GM19455 (cell line): ENCODE measurements around the gene DUSP8.

ENCODE experiments used
- ATAC-seq: cut with Tn5 transposase; IDR thresholded peaks from one replicate; pipeline ENCODE4 v1.9.1; 2021; ENCODE audit not compliant: unreplicated experiment

The DUSP8 gene

DNA sequence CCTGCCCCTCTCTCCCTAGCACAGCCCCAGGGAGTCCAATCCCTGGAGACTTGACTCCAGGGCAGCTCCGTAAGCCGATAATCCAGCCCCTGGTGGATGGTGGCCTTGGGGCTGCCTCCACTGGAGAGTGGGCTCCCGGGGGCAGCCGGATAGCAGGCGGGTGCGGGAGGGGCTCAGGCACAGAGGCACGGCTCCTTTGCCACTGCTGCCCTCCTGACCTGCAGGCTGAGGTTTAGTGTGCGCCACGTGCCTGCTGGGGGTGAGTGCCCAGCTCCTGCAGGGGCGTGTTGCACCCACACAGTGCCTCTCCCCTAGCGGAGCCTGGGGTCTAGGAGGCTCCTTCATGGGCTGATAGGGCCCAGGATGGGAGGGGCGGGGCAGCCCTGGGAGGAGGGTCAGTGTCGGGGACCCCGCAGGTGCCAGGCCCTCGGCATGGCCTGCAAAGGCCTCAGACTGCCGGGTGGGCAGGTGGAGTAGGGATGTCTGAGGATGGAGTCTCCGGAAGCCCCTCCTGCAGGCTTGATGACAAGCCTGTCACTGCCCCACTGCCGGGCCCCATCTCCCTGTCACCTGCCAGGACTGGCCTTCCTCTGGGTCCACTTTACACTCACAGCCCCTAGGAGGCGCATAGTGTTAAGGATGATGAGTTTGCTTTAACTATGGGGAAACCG, 5.6 kb downstream of the DUSP8 start:
- no peak for ATAC-seq

DNA sequence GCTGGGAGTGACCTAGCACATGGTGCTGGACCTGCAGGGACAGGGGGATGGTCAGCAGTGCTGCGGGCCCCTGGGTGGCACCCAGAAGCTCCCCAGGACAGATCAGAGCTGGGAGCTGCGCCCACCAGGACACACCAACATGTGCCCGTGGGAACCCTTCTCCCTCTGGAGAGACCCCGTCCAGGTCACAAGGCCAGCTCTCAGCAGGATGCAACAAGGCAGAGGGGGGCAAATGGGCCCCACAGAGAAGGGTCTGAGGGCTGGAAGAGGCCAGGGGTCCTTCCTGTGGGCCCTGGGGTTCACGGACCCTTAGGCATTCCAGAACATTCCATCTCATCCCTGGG, 6.2 kb downstream of the DUSP8 start:
- ATAC-seq: no peak

DNA sequence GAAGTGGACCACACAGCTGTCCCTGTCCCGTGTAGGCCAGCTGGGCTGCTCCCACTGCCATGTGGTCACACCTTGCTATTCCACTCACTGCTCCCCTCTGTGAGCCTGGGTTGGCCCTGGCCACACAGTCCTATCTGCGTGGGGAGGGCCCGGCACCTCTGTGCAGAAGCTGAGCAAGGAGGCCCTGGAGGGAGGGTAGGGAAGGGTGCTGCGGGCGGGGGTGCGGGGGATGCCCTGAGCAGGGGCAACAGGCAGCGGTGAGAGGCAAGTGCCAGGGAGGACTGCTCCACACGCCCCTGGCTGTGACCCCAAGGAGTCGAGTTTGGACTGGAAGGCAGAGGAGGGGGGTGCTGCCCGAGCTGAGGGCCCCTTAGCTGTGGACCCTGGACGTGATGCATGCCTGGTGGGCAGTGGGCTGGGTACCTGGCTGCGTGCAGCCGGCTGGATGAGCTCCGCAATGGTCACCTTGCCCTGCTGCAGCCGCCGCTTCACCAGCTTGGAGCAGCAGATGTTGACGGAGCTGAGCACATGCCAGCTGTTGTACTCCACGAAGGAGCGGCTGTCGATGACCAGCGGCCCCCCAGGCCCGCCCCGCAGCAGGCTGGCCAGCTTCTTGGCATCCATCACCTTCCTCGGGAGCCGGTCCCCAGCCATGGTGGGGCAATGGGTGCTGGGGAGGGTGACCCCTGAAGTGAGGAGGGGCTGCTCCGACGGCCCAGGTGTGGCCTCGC, 6.7 kb downstream of the DUSP8 start:
- no peak for ATAC-seq

DNA sequence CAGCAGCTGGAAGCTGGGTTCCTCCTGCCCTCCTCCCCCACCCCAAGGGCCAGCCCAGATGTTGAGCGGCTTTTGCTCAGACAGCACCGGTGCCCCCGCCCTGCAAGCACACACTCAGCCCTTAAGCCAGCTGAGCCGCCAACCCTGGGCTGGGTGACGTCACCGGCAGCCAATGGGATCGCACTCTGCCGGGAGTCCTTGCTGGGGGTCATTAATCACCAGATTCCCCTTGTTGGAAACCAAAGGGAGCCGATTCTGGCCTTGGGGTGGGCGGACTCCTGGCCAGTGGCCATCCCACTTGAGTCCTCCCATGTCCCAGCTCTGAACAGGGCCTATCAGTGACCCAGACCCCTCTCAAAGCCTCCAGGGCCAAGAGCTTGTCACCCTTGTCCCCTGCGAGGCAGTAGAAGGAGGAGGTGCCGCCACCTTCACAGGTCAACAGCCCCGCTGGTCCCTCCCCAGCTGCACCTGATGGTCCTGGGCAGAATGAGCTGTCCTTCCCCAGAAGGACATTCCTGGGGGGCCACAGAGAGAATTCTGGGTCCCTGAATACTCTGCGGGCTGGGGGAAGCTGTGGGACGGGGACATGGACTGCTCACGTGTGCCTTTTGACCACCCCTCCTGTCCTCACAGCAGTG, 7.4 kb downstream of the DUSP8 start:
- no peak for ATAC-seq

DNA sequence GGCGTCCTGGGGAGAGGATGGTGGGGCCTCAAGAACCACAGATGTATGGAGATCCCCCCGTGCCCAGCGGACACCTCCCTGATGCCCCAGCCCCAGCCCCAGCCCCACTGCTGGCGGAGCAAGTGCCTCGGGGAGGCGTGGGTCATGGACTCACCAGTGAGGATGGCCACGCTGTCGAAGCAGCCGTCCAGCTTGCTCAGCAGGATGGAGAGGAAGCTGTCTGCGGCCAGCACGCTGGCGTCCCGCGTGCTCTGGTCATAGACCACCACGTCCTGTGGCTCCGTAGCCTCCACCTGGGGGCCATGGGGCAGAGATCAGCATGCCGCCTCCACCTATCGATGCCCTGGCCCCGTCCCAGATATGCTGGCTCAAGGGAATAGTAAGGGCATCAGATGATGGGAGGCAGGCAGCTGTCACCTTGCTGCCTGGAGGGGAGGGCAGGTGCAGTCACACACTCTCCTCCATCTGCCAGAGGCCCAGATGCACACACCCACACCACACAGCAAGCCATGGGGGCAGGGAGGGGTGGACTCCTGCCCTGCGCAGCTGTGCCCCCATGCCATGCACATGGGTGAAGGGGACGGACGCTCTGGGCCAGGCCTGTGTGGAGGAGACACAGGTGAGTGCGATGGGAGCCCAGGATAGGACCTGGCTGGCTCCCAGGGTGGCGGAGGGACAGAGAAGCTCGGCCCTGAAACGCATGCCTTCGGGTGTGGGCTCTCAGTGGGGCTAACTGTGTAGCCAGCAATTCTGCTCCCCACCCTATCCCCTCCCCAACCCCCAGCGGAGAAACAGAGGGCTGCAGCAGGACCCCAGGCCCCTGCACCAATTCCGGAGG, 8.2 kb downstream of the DUSP8 start:
- no peak for ATAC-seq

DNA sequence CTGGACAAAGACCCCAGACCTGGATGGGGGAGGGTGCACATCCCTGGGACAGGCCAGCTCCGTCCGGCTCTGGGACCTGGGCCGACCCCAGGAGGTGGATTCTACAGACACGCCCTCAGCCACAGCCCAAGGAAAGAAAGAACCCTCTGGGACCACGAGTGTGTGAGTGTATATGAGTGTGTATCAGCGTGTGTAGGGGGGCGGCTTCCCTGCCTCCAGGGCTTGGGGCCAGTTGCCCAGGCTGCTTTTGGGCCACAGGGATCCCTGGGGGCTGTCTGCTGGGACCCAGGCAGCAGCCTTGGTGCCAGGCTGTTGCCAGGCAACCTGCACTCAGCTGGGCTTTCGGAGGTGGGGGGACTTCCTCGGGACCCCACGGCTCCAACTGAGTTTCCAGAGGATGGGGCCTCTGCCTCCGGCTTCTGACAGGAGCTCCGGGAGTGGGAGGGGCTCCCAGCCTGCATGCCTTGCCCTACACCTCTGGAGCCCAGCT, 8.9 kb downstream of the DUSP8 start:
- ATAC-seq: no peak

DNA sequence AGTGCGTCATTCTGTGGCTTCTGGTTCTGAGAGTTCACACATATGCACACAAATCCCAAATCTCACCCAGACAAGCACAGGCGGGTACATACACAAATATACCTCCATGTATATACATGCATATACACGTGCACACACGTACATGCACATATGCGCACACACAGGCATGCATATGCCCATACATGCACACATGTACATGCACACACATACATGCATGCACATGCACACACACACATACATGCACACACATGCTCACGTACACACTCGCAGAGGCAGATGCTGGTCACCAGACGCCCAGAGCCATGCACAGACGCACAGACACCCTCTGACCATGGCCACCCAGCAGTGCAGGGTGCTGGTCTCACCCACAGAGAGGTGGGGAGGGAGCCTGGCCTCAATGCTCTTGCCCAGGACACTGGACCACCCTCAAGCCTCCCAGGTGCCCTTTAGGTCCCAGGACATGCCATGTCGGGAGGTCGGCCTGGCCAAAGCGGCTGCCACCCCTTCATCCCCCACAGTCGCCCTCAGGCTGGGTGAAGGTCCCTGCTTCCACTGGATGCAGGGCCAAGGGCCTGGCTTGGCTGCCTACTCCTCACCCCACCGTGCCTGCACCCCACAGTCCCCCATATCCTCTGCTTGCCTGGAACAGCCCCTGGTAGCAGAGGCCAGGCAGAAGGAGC, 9.5 kb downstream of the DUSP8 start:
- no peak for ATAC-seq

DNA sequence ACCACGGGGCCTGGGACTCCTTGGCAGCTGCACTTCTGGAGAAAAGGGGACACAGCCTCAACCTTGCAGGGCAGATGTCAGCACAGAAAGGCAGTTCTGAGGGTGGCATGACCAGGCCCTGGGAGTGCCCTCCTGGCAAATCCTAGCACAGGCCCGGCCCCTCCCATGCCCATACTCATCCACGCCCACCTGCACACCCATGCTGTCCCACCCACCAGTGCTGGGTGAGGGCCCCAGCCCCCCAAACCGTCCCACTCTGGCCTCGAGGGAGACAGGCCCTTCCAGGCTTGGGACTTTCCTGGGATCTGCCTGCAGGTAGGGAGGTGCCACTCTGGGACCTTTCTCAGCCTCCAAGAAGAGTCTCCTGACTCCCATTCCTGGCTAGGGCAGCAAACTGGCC, 10.1 kb downstream of the DUSP8 start:
- ATAC-seq: no peak

DNA sequence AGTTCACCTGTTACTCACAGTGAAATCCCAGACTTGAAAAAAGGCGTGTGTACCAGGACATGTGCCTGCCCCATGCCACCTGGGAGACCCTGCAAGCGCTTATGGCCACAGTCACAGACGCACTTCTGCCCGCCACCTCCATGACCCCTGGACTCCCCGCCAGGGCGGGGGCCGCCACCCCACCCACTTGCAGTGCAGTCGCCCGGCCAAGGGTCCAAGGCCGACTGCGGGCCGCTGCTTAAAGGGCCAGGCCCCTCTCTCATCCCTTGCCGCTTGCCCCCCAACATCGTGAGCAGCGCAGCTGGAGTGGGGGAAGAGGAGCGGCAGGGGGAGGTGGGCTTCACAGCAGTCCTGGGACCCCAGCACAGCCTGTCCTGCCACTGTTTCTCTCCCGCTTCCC, 10.8 kb downstream of the DUSP8 start:
- no peak for ATAC-seq

DNA sequence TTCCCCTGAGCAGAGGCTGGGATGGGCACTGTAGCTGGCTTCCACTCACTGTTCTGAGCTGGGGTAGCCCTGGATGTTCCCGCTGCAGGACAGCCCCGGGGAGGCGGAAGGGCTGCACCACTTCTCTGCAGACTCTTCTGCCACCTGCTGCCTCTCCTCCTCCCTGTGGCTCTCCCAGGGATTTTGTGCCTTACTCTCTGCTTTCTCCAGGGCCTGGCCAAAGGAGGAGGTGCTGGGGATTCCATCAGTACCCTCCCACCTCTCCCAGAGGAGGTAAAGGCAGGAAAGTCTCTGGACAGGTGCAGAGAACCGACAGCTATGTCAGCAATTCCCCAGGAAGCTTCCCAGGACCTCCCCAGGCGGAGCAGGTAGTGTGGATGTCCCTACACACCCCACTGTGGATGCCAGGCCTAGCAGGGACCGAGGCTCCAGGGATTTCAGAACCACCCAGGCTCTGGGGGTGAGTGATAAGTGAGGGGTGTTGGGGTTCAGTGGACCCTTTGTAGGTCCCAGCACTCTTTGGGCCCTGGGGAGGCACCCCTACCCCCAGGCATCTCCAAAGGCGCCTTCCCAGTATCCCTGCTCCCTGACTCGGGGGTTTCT, 11.3 kb downstream of the DUSP8 start:
- ATAC-seq: no peak

DNA sequence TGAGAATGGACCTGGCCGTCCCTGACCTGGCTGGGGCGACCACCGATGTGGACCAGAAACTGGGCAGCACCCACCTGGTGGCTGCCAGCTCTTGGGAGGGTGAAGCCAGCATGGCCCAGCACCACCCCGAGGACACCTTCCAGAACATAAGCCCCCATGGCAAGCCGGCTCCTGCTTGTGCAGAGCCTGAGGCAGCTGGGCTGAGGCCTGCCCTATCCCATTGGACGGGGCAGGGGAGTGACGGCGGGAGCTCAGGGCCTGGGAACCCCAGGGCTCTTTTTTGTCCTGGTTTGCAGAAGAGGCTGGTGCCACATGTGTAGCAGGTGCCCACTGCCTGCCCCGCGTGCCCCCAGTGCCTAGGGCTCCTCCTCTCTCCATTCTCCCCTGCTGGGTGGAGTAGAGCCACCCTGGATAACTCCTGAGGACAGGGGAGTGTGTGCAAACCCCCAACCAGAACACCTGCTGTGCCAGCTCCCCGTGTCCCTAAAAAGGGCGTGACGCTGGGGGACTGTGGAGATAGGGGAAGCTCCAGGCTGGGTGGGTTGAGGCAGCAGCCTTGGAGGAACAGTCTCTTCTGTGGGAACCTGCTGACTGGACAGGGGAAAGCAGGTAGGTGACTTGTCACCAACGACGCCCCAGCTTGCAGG, 11.9 kb downstream of the DUSP8 start:
- no peak for ATAC-seq

DNA sequence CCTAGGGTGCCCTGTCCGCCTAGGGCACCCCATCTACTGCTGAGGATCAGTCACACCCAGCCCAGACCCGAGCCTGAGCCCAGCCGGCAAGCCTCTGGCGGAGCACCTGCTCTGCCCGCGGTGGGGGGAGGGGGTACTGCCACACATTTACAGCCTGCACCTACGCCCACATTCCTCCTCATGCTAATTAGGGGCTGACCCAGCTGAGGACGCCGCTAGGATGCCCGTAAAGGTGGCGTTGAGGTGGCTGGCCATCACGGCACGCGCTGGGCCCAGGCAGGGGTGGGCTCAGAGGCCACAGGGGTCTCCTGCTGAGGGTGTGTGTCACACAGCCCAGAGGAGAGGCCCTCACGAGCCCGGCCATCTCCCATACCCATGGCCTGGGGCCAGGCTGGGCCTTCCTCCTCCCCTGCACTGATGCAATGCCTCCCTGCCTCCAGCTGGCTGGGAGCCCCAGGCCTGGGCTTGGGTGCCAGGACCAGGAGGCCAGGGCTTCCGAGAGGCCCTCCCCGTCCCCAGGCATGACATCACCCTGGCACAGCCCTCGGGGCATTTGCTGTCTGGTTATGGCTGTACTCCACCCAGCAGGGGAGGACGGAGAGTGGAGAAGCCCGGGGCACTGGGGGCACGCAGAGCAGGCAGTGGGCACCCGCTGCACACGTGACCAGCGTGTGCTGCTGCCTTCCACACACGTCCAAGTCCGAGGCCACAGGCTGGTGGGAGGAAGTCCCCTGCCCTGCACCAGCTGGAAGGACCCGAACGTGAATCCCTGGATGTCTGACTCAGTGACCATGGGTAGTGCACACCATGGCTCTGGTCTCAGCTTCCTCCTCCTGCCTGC, 12.7 kb downstream of the DUSP8 start:
- no peak for ATAC-seq

DNA sequence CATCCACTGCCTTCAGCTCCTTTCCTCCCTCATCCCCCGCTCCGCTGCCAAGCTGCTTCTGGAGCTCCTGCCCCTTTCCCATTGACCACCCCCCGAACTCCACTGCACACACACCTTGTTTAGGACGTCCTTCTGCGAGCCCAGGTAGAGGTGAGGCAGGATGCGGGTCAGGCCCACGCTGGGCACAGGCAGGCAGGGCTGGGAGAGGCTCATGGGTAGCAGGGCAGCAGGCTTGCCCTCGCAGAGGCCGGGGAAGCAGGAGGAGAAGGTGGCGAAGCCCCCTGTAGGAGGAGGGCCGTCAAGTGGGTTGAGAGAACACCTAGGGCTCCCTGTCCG, 13.3 kb downstream of the DUSP8 start:
- no peak for ATAC-seq

DNA sequence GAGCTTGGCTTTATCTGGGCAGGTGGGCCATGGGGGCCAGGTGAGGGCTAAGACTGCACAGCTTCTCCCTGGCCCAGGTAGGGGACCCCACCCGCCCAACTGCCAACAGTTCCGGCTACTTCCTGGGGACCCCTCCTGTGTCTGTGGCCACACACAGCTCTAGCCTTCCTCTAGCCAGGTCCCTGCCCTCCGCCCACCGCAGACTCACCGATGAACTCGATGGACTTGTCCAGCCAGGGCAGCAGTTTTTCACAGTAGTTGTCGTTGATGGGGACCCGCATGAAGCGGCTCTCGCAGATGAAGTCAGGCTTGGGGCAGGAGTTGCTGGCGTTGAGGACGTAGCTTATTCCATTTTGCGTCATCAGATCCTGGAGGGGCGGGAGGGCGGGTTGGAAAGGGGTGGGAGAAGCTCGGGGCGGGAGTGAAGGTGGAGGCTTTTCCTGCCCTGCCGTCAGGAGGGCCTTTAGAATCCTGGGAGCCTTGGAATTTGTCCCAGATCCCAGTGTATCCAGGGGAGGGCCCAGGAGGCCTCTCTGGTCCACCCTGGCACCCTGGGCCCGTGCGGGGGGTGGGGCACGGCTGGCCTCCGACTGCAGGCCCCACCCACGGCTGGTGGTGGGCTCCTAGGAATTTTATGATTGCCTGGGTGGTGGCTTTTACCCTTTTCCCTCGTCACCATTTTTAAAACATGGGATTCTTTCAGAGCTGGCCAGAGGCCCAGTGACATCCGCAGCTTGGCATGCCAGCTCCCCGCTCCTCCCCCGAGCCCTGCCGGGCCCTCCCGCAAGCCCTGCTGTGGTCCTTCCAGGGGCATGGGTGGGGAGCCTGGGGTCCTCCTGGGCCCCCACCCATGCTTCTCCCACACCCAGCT, 13.9 kb downstream of the DUSP8 start:
- no peak for ATAC-seq

DNA sequence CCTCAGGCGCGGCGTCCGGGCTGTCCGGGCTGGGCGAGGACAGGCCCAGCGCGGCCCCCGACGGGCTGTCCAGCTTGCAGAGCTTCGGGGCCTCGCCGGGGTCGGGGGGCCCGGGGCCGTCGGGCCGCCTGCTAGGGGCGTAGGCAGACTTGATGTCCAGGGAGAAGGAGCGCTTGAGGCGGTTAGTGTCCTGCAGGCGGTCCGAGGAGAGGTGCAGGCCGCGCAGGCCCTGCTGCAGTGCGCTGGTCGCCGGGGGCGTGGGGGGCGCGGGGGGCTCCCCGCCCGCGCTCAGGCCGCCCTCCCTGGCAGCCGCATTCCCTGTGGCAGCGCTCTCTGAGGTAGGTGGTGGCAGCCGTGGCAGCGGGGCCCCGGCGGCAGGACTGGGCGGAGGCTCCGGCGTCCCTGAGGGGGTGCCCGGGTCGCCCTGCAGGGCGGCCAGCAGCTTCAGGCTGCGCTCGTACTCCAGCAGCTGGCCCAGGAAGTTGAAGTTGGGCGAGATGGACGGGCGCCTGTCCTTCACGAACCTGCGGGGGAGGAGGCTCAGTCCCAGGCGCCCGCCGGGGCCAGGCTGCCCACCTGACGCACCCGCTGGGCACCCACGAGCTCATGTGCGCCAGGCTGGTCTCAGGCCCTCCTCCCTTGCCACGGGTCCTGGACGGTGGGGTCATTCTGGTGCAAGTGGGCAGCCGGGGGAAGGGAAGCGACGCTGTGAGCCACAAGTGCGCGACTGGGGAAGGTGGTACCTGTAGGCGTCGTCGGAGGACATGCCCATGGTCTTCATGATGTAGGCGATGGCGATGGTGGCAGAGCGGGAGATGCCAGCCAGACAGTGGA, 14.8 kb downstream of the DUSP8 start:
- no peak for ATAC-seq

DNA sequence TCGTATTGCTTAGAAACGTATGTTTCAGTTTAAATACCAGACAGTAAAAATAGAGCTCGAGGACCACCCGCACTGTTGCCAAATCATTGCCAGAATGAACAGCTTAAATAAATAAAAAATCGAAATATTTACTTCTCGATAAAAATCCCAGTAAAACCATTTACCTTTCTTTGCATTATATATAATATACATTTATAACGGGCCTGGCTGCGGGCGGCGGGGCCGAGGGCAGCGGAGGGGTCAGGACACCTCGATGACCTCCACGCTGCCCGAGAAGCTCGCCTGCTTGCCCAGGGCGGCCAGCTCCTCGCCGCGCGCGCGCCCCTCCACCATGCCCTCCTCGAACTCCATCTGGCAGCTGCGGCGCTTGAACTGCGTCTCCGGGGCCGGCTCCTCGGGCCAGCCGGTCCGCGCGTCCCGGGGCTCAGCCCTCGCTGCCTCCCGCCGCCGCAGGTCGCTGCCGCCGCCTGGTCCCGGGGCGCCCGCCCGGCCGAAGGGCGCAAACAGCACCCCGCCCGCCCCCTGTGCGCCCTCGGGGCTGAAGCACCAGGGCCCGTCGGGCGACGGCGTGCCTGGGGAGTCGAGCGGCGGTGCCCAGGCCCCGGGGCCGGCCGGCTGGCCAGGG, 15.7 kb downstream of the DUSP8 start:
- ATAC-seq: no peak

DNA sequence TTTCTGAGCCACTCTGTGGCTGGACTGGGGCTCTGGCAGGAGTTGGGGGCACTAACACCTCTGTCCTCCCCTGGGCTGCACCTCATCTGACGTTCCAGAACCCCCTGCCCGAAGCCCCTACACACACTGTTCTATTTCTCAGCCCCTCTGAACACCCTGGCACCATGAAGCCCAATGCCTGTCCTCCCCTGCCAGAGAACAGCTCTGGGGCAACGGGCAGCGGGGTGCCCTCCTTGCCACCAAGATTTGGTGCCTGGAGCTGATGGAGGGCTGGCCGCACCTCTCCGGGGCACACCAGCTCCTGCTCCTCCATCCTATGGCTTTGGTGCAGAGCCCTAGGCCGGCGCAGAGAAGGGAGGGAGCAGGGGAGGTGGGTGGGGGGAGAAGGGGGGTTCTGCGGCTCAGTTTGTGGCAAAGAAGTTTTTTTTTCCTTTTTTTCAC, 16.3 kb downstream of the DUSP8 start:
- ATAC-seq: no peak
